Smooth muscle cell (in vitro differentiated cells): ENCODE measurements around the gene PSMG4. TPM values are rescaled to one million over a fixed set of nuclear protein-coding genes. Genes with fewer than 3 reads are reported as not detected.

ENCODE experiments used
- DNase-seq: peaks from one replicate; lab custom pipeline; 2025; ENCODE audit not compliant: unreplicated experiment; lab: John Stamatoyannopoulos, UW
- H2AFZ ChIP-seq: fragments of 200-600 bp; sonication (generic); 2 replicates; pipeline ENCODE4 v1.6.0; 2016; ENCODE audit warnings: antibody characterized with exemption, low read depth, mild to moderate bottlenecking
- H3F3A ChIP-seq: fragments of 200-600 bp; sonication (generic); 2 replicates; pipeline ENCODE4 v1.6.0; 2017; ENCODE audit warnings: antibody characterized with exemption, low read depth
- H3K27ac ChIP-seq: fragments of 200-600 bp; sonication (generic); 2 replicates; pipeline ENCODE4 v1.5.1; 2016; ENCODE audit warnings: low read depth, mild to moderate bottlenecking
- H3K27me3 ChIP-seq: fragments of 200-600 bp; sonication (generic); 2 replicates; pipeline ENCODE4 v1.6.1; 2016; ENCODE audit warnings: low read depth, mild to moderate bottlenecking
- H3K36me3 ChIP-seq: fragments of 200-600 bp; sonication (generic); 2 replicates; pipeline ENCODE4 v1.5.1; 2016; ENCODE audit warnings: low read depth
- H3K4me1 ChIP-seq: fragments of 200-600 bp; sonication (generic); 2 replicates; pipeline ENCODE4 v1.5.1; 2016; ENCODE audit warnings: low read depth
- H3K4me2 ChIP-seq: fragments of 200-600 bp; sonication (generic); 2 replicates; pipeline ENCODE4 v1.6.0; 2016; ENCODE audit warnings: mild to moderate bottlenecking
- H3K4me3 ChIP-seq: fragments of 200-600 bp; sonication (generic); 2 replicates; pipeline ENCODE4 v1.5.1; 2016; ENCODE audit warnings: mild to moderate bottlenecking
- H3K79me2 ChIP-seq: fragments of 200-600 bp; sonication (generic); 2 replicates; pipeline ENCODE4 v1.6.0; 2016; ENCODE audit warnings: low read depth, mild to moderate bottlenecking
- H3K9ac ChIP-seq: fragments of 200-600 bp; sonication (generic); 2 replicates; pipeline ENCODE4 v1.6.0; 2016; ENCODE audit warnings: low read depth
- H3K9me3 ChIP-seq: fragments of 200-600 bp; sonication (generic); replicated peaks from 2 replicates; pipeline ENCODE4 v1.5.1; 2016; ENCODE audit warnings: low read depth
- H4K20me1 ChIP-seq: fragments of 200-600 bp; sonication (generic); 2 replicates; pipeline ENCODE4 v1.6.0; 2016; ENCODE audit warnings: low read depth
- CTCF ChIP-seq: fragments of 200-600 bp; sonication (generic); IDR thresholded peaks from 2 replicates; pipeline ENCODE4 v1.5.1; 2017; ENCODE audit warnings: borderline replicate concordance, mild to moderate bottlenecking, antibody characterized with exemption; ENCODE audit not compliant: insufficient read depth, poor library complexity, severe bottlenecking
- WGBS: methylation state at CpG from one replicate; pipeline ENCODE4 v1.1.7; 2016; ENCODE audit warnings: low lambda C conversion rate; 5-methylcytosine and 5-hydroxymethylcytosine counted together
- polyA plus RNA-seq: library from polyadenylated mRNA; unstranded; fragments of >200 nt; fragmentation: Nextera tagmentation; extraction: Ambion mirVana; gene quantifications from 2 replicates; pipeline ENCODE4 v1.2.1, GENCODE V29; 2016
- total RNA-seq: library from RNA; depleted of rRNA; stranded (reverse); fragments of >200 nt; gene quantifications from 2 replicates; pipeline ENCODE4 v1.2.3, GENCODE V29; 2014

The PSMG4 gene
- total and polyA plus RNA-seq, 2 experiments from 2014 or later: 10.9 to 12.5 TPM

- no peaks in the 10 kb centered on the region for H4K20me1 ChIP-seq
- no peak overlapping the region for H3K9ac ChIP-seq
- no peaks in the 10 kb centered on the region for H3K79me2 ChIP-seq
- H3F3A ChIP-seq: no peaks in the 10 kb centered on the region
- no peak overlapping the region for H3K27ac ChIP-seq
- no peak overlapping the region for H3K4me2 ChIP-seq
- no peaks in the 10 kb centered on the region for H3K4me1 ChIP-seq
- H2AFZ ChIP-seq: no peak overlapping the region
- H3K4me3 ChIP-seq: no peak overlapping the region
- DNase-seq: no peak
- H3K36me3 ChIP-seq: no peaks in the 10 kb centered on the region
- 94% methylated on average over 17 of the region's 17 CpGs for whole genome bisulfite sequencing
- no peak for TF ChIP-seq CTCF
- no peaks in the 10 kb centered on the region for H3K9me3 ChIP-seq
- H3K27me3 ChIP-seq: no peaks in the 10 kb centered on the region
Measured at GRCh38 chr6:3287976-3288707, 29.4 kb downstream of the PSMG4 start.

- Histone ChIP-seq H3K4me3 (no peak overlapping the region), H4K20me1 (no peaks in the 10 kb centered on the region), H3K4me2 (no peak overlapping the region), H3K9ac (no peak overlapping the region), H2AFZ (no peak overlapping the region), H3K4me1 (no peaks in the 10 kb centered on the region), H3K27ac (no peak overlapping the region), H3K9me3 (no peaks in the 10 kb centered on the region), H3F3A (no peaks in the 10 kb centered on the region), H3K27me3 (no peaks in the 10 kb centered on the region), H3K36me3 (no peaks in the 10 kb centered on the region), H3K79me2 (no peaks in the 10 kb centered on the region)
- DNase-seq: no peak
- 94% methylated on average over 21 of the region's 21 CpGs for WGBS
- TF ChIP-seq CTCF: no peak
Measured at GRCh38 chr6:3288711-3289663, 30.2 kb downstream of the PSMG4 start.

GRCh38 chr6:3289664-3290055 lies 30.9 kb downstream of the PSMG4 start:
- no peak overlapping the region for H2AFZ ChIP-seq
- no peaks in the 10 kb centered on the region for H3K36me3 ChIP-seq
- no peaks in the 10 kb centered on the region for H3K4me1 ChIP-seq
- no peaks in the 10 kb centered on the region for H3K27me3 ChIP-seq
- no peak for TF ChIP-seq CTCF
- DNase-seq: no peak
- no peaks in the 10 kb centered on the region for H4K20me1 ChIP-seq
- no peak overlapping the region for H3K9ac ChIP-seq
- no peaks in the 10 kb centered on the region for H3F3A ChIP-seq
- H3K4me2 ChIP-seq: no peak overlapping the region
- no peaks in the 10 kb centered on the region for H3K9me3 ChIP-seq
- H3K79me2 ChIP-seq: no peaks in the 10 kb centered on the region
- no peak overlapping the region for H3K27ac ChIP-seq
- WGBS: 95% methylated on average over 7 of the region's 7 CpGs
- no peak overlapping the region for H3K4me3 ChIP-seq
